ENCODE data around the gene DPP9. TPM values are rescaled to one million over a fixed set of nuclear protein-coding genes. Genes with fewer than 3 reads are reported as not detected.

DPP9 gene
- total and polyA plus RNA-seq, 2 of the 13 experiments (the other 11 are each of a cell fraction or from before 2014, with no cell fraction given): 8.4 to 25.8 TPM

DNA sequence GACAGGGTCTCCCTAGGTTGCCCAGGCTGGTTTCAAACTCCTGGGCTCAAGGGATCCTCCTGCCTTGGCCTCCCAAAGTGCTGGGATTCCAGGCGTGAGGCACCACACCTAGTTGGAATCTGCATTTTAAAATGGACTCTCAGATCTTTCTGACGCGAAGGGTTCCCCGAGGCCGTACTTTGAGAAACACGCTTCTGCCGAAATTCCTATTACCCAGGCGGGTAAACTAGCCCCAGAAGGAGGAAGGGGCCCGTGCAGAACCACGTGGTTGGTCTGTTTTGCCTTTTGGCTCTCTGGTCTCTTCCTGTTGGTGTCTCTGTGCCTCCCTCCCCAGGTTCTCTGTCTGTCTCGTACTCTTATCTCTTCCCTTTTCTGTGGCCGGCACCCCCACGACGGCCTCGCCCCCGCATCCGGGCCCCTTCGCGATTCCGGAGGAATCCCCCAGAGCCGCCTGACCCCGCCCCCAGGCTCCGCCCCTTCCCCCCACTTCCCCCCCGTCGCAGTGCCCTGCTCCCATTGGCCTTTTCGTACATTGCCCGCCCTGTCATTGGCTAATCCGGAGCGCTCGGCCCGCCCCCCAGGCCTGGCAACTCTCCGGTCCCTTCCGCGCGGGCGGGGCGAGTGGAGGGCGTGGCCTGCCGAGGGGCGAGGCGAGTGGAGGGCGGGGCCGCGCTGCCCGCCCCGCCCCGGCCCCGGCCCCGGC, 84.7 kb downstream of the DPP9 start, which contains the start of gene TNFAIP8L1 (continued):
- TF ChIP-seq ZNF646 (CRISPR knock-in tag; IDR thresholded peaks at IDR 0.05) (no peak), ZBTB20 (CRISPR knock-in tag; IDR thresholded peaks at IDR 0.05; ENCODE audit: borderline replicate concordance, low read depth) (no peak), TEAD3 (CRISPR knock-in tag; optimal IDR thresholded peaks at IDR 0.05; ENCODE audit: borderline replicate concordance) (peak; percentile 44), YEATS2 (CRISPR knock-in tag; IDR thresholded peaks at IDR 0.05; ENCODE audit: borderline replicate concordance) (no peak), ZFP41 (CRISPR knock-in tag; IDR thresholded peaks at IDR 0.05; ENCODE audit: borderline replicate concordance) (no peak), FOSL2 (CRISPR knock-in tag; IDR thresholded peaks at IDR 0.05) (peak; percentile 8; the same call in 1 of the 2 replicates), TOPORS (CRISPR knock-in tag; IDR thresholded peaks at IDR 0.05) (no peak), ELF3 (CRISPR knock-in tag; IDR thresholded peaks at IDR 0.05) (peak; percentile 55), ZNF891 (CRISPR knock-in tag; IDR thresholded peaks at IDR 0.05) (no peak), SMARCC2 (IDR thresholded peaks at IDR 0.05) (no peak), FOXM1 (CRISPR knock-in tag; IDR thresholded peaks at IDR 0.05) (peak; percentile 95), POLR2AphosphoS2 (IDR thresholded peaks at IDR 0.05; ENCODE audit: low read depth, low read length) (no peak), ZC3H13 (CRISPR knock-in tag; IDR thresholded peaks at IDR 0.05) (no peak), ZNF790 (CRISPR knock-in tag; IDR thresholded peaks at IDR 0.05; ENCODE audit: borderline replicate concordance) (no peak), EP300 (IDR thresholded peaks at IDR 0.05; ENCODE audit: low read depth in 2 of 2, low read length in 2 of 2) (no peak), EP300 (CRISPR knock-in tag; IDR thresholded peaks at IDR 0.05; ENCODE audit: borderline replicate concordance) (no peak)
- TF ChIP-seq, protein P1, sequence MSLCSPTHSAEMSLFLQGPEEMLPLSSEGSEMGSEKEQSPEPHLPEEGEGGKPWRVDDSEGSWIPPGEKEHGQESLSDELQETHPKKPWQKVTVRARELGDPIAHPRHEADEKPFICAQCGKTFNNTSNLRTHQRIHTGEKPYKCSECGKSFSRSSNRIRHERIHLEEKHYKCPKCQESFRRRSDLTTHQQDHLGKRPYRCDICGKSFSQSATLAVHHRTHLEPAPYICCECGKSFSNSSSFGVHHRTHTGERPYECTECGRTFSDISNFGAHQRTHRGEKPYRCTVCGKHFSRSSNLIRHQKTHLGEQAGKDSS (CRISPR knock-in tag; IDR thresholded peaks at IDR 0.05; ENCODE audit: borderline replicate concordance, low read depth): no peak
- TF ChIP-seq, protein P2, sequence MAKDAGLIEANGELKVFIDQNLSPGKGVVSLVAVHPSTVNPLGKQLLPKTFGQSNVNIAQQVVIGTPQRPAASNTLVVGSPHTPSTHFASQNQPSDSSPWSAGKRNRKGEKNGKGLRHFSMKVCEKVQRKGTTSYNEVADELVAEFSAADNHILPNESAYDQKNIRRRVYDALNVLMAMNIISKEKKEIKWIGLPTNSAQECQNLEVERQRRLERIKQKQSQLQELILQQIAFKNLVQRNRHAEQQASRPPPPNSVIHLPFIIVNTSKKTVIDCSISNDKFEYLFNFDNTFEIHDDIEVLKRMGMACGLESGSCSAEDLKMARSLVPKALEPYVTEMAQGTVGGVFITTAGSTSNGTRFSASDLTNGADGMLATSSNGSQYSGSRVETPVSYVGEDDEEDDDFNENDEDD (CRISPR knock-in tag; IDR thresholded peaks at IDR 0.05; ENCODE audit: borderline replicate concordance): 0 out of 2 replicates have a peak, but pooled peaks have one; percentile 2
- TF ChIP-seq, protein P3, sequence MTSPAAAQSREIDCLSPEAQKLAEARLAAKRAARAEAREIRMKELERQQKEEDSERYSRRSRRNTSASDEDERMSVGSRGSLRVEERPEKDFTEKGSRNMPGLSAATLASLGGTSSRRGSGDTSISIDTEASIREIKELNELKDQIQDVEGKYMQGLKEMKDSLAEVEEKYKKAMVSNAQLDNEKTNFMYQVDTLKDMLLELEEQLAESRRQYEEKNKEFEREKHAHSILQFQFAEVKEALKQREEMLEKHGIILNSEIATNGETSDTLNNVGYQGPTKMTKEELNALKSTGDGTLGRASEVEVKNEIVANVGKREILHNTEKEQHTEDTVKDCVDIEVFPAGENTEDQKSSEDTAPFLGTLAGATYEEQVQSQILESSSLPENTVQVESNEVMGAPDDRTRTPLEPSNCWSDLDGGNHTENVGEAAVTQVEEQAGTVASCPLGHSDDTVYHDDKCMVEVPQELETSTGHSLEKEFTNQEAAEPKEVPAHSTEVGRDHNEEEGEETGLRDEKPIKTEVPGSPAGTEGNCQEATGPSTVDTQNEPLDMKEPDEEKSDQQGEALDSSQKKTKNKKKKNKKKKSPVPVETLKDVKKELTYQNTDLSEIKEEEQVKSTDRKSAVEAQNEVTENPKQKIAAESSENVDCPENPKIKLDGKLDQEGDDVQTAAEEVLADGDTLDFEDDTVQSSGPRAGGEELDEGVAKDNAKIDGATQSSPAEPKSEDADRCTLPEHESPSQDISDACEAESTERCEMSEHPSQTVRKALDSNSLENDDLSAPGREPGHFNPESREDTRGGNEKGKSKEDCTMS (CRISPR knock-in tag; conservative IDR thresholded peaks at IDR 0.05): no peak
